ENCODE measurements around the gene RAB5IF. TPM values are rescaled to one million over a fixed set of nuclear protein-coding genes. Genes with fewer than 3 reads are reported as not detected.

Gene RAB5IF
- total and polyA plus RNA-seq, 2 donors (not counting 1 experiment from before 2014, with no cell fraction given) = 41.4 to 69.4 TPM

- ChIA-PET POLR2A (interaction anchor here (0.6 to 1.1 kb wide), 5 partner anchors 13 to 243 kb away, joined by 3 to 6 read pairs (median 4); partner anchors contain the start of gene TGIF2), CTCF (interaction anchor here (0.7 to 3.2 kb wide), 4 partner anchors 13 to 398 kb away, joined by 4 to 8 read pairs (median 7); partner anchors contain the start of genes RAB5IF and TGIF2)
- H3K79me2 ChIP-seq (ENCODE audit: control insufficient read depth, insufficient read depth, low read length) = peaks cover 33% of the 10 kb centered on the region
- no peaks in the 10 kb centered on the region for H3K27me3 Mint-ChIP-seq
- TF ChIP-seq EZH2 (IDR thresholded peaks at IDR 0.05; ENCODE audit: borderline replicate concordance, insufficient read depth, low read depth, low read length, poor library complexity, severe bottlenecking) (no peak), CTCF (IDR thresholded peaks at IDR 0.05) (no peak)
- H4K20me1 ChIP-seq (ENCODE audit: control insufficient read depth, insufficient read depth, low read length, poor library complexity, severe bottlenecking) = peaks cover 5% of the 10 kb centered on the region
- no peak for DNase-seq
- no peak overlapping the region for H3K9ac ChIP-seq (ENCODE audit: low read length)
- peaks cover 5 to 31% of the 10 kb centered on the region in 2 experiments for H3K36me3 ChIP-seq (replicated peaks in 1 of 2; ENCODE audit: control extremely low read depth in 1 of 2, control insufficient read depth in 1 of 2, extremely low read depth in 1 of 2, insufficient read depth in 2 of 2, low read length in 1 of 2)
- H3K4me3 ChIP-seq (ENCODE audit: control extremely low read depth in 1 of 5, extremely low read depth in 1 of 5, insufficient read depth in 1 of 5, low read depth in 2 of 5, low read length in 4 of 5) = no peak overlapping the region
- no peaks in the 10 kb centered on the region for H3K9me3 Mint-ChIP-seq (ENCODE audit: insufficient read depth)
- H3K27ac Mint-ChIP-seq = peak overlapping the region; percentile 80
- no peaks in the 10 kb centered on the region for H3K27me3 ChIP-seq (replicated peaks in 1 of 4; ENCODE audit: control extremely low read depth in 1 of 4, control insufficient read depth in 3 of 4, insufficient read depth in 4 of 4, low read length in 3 of 4)
- WGBS (ENCODE audit: insufficient coverage) = 84% methylated on average over 5 of the region's 9 CpGs
- no peak overlapping the region for H3K4me3 Mint-ChIP-seq
- H2AFZ ChIP-seq (ENCODE audit: insufficient read depth, low read depth, low read length, poor library complexity, severe bottlenecking) = no peak overlapping the region
- peak overlapping the region in 1 of 2 donors; percentile 89 for H3K27ac ChIP-seq (ENCODE audit: low read length in 2 of 2)
- no peak overlapping the region for H3K4me2 ChIP-seq (replicated peaks; ENCODE audit: low read depth, low read length, poor library complexity, severe bottlenecking)
- peaks cover 55% of the 10 kb centered on the region for H3K4me1 Mint-ChIP-seq
- H3K9me3 ChIP-seq (ENCODE audit: control extremely low read depth in 1 of 3, control insufficient read depth in 2 of 3, insufficient read depth in 1 of 3, low read length in 2 of 3) = peaks cover 0 to 4% (median 0%) of the 10 kb centered on the region in 3 donors
- ATAC-seq (ENCODE audit: low read depth) = no peak
- intact Hi-C loops (cut with micrococcal nuclease) = no loop called here
- peaks cover 34 to 39% of the 10 kb centered on the region in 2 donors for H3K4me1 ChIP-seq (ENCODE audit: control insufficient read depth in 2 of 2, insufficient read depth in 2 of 2, low read length in 2 of 2)
Measured at GRCh38 chr20:36591854-36592641, 13.5 kb upstream of the RAB5IF start.
